Activated CD8-positive, alpha-beta memory T cell treated with anti-CD3 and anti-CD28 coated beads, Interleukin-2, amount 50 U/mL, for 1 hour (primary cell): ENCODE measurements around the gene MLLT6.
"Not testable (repeated sequence)": the region's sequence is repeated elsewhere in the genome, so short reads cannot be mapped to it uniquely, and the experiment has no call there.

Experiments used
- DNase-seq: peaks from one replicate; pipeline ENCODE4 v3.0.0-alpha.2; 2020; ENCODE audit errors: extremely low read depth

MLLT6 gene

GRCh38 chr17:38707678-38708351 is 2.7 kb downstream of the MLLT6 start:
- DNase-seq = no peak

- DNase-seq = no peak
These were observed 4.2 kb downstream of the MLLT6 start for GRCh38 chr17:38709104-38709820.

GRCh38 chr17:38709864-38710603 is 5.0 kb downstream of the MLLT6 start:
- no peak for DNase-seq

GRCh38 chr17:38710604-38710962 is 5.5 kb downstream of the MLLT6 start:
- DNase-seq = no peak

GRCh38 chr17:38710985-38711384 is 5.9 kb downstream of the MLLT6 start:
- DNase-seq = no peak

GRCh38 chr17:38711792-38712571 is 6.9 kb downstream of the MLLT6 start:
- no peak for DNase-seq

GRCh38 chr17:38712593-38712992 is 7.5 kb downstream of the MLLT6 start:
- DNase-seq = no peak

GRCh38 chr17:38713456-38714075 is 8.5 kb downstream of the MLLT6 start:
- DNase-seq = no peak

GRCh38 chr17:38715216-38715943 is 10.3 kb downstream of the MLLT6 start:
- no peak for DNase-seq

- DNase-seq = no peak
These were observed 11.4 kb downstream of the MLLT6 start for GRCh38 chr17:38716368-38717005.

GRCh38 chr17:38717139-38717745 is 12.2 kb downstream of the MLLT6 start:
- no peak for DNase-seq

GRCh38 chr17:38719289-38719942 is 14.3 kb downstream of the MLLT6 start:
- DNase-seq = no peak

GRCh38 chr17:38719943-38720641 is 15.0 kb downstream of the MLLT6 start:
- no peak for DNase-seq

GRCh38 chr17:38720941-38721340 is 15.9 kb downstream of the MLLT6 start:
- DNase-seq = no peak

GRCh38 chr17:38721802-38722201 is 16.7 kb downstream of the MLLT6 start:
- DNase-seq = no peak

- no peak for DNase-seq
These were observed 19.4 kb downstream of the MLLT6 start for GRCh38 chr17:38724337-38724988.

GRCh38 chr17:38725066-38725465 is 20.0 kb downstream of the MLLT6 start:
- no peak for DNase-seq

GRCh38 chr17:38726145-38726544 is 21.1 kb downstream of the MLLT6 start:
- not testable (repeated sequence) for DNase-seq
